ENCODE data around the gene ZNF549. TPM values are rescaled to one million over a fixed set of nuclear protein-coding genes. Genes with fewer than 3 reads are reported as not detected.
"Not testable (repeated sequence)": the region's sequence is repeated elsewhere in the genome, so short reads cannot be mapped to it uniquely, and the experiment has no call there.

The ZNF549 gene
- total and polyA plus RNA-seq, 2 donors (not counting 1 experiment from before 2014, with no cell fraction given): 5.4 to 23.0 TPM

DNA sequence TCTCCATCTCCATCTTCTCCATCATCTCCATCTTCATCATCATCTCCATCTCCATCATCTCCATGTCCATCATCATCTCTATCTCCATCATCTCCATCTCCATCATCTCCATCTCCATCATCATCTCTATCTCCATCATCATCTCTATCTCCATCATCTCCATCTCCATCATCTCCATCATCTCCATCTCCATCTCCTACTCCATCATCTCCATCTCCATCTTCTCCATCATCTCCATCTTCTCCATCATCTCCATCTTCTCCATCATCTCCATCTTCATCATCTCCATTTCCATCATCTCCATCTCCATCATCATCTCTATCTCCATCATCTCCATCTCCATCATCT lies 27.9 kb upstream of the ZNF549 start:
- Mint-ChIP-seq H3K4me3 (peak overlapping the region; percentile 74), H3K9me3 (ENCODE audit: insufficient read depth) (peaks cover 10% of the 10 kb centered on the region), H3K27ac (peak overlapping the region; percentile 87), H3K4me1 (peaks cover 24% of the 10 kb centered on the region)
- Histone ChIP-seq H3K4me3 (ENCODE audit: control extremely low read depth in 1 of 5, extremely low read depth in 1 of 5, insufficient read depth in 1 of 5, low read depth in 2 of 5, low read length in 4 of 5) (peak overlapping the region in 2 of 5 experiments; percentile 62 to 65), H2AFZ (ENCODE audit: insufficient read depth, low read depth, low read length, poor library complexity, severe bottlenecking) (peak overlapping the region; percentile 76), H3K9me3 (ENCODE audit: control extremely low read depth in 1 of 3, control insufficient read depth in 2 of 3, insufficient read depth in 1 of 3, low read length in 2 of 3) (peaks cover 3 to 34% (median 13%) of the 10 kb centered on the region in 3 donors), H3K79me2 (ENCODE audit: control insufficient read depth, insufficient read depth, low read length) (peaks cover 38% of the 10 kb centered on the region), H3K27ac (ENCODE audit: low read length in 2 of 2) (peak overlapping the region in 1 of 2 donors; percentile 83), H3K4me2 (replicated peaks; ENCODE audit: low read depth, low read length, poor library complexity, severe bottlenecking) (peak overlapping the region; percentile 65), H3K36me3 (replicated peaks in 1 of 2; ENCODE audit: control extremely low read depth in 1 of 2, control insufficient read depth in 1 of 2, extremely low read depth in 1 of 2, insufficient read depth in 2 of 2, low read length in 1 of 2) (peaks cover 4 to 14% of the 10 kb centered on the region in 2 experiments), H3K9ac (ENCODE audit: low read length) (peak overlapping the region; percentile 76)
- H3K27me3 Mint-ChIP-seq; H3K27me3 ChIP-seq (replicated peaks in 1 of 4; ENCODE audit: control extremely low read depth in 1 of 4, control insufficient read depth in 3 of 4, insufficient read depth in 4 of 4, low read length in 3 of 4); H3K4me1 ChIP-seq (ENCODE audit: control insufficient read depth in 2 of 2, insufficient read depth in 2 of 2, low read length in 2 of 2); CTCF ChIA-PET; ATAC-seq (ENCODE audit: low read depth); H4K20me1 ChIP-seq (ENCODE audit: control insufficient read depth, insufficient read depth, low read length, poor library complexity, severe bottlenecking): not testable (repeated sequence)
- TF ChIP-seq, protein P1, sequence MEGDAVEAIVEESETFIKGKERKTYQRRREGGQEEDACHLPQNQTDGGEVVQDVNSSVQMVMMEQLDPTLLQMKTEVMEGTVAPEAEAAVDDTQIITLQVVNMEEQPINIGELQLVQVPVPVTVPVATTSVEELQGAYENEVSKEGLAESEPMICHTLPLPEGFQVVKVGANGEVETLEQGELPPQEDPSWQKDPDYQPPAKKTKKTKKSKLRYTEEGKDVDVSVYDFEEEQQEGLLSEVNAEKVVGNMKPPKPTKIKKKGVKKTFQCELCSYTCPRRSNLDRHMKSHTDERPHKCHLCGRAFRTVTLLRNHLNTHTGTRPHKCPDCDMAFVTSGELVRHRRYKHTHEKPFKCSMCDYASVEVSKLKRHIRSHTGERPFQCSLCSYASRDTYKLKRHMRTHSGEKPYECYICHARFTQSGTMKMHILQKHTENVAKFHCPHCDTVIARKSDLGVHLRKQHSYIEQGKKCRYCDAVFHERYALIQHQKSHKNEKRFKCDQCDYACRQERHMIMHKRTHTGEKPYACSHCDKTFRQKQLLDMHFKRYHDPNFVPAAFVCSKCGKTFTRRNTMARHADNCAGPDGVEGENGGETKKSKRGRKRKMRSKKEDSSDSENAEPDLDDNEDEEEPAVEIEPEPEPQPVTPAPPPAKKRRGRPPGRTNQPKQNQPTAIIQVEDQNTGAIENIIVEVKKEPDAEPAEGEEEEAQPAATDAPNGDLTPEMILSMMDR (IDR thresholded peaks at IDR 0.05): peak; percentile 38
- POLR2A ChIA-PET: interaction anchor here (0.7 to 1.0 kb wide), 2 partner anchors 28 to 67 kb away, joined by 4 read pairs; partner anchors contain the start of gene ZNF549
- intact Hi-C loops (cut with micrococcal nuclease): loop anchor here (1.0 kb wide), 6 partner anchors 12 to 134 kb away; partner anchors contain the start of genes ZNF211, ZNF419, ZNF549 and ZNF749
- peak; percentile 49 for DNase-seq

GRCh38 chr19:57499680-57500395 lies 27.3 kb upstream of the ZNF549 start, which contains the start of gene ZNF773:
Gene ZNF773 (plus strand): TSS chr19:57499938. CDS start chr19:57500081, 143 bp downstream.
- under 1% methylated on average over 49 of the region's 69 CpGs for WGBS (ENCODE audit: insufficient coverage)
- Histone ChIP-seq H3K4me2 (replicated peaks; ENCODE audit: low read depth, low read length, poor library complexity, severe bottlenecking) (peak within 1 kb of the TSS; percentile 72), H3K9me3 (ENCODE audit: control extremely low read depth in 1 of 3, control insufficient read depth in 2 of 3, insufficient read depth in 1 of 3, low read length in 2 of 3) (peaks cover 3 to 32% (median 13%) of the 10 kb centered on the region in 3 donors), H3K4me3 (ENCODE audit: control extremely low read depth in 1 of 5, extremely low read depth in 1 of 5, insufficient read depth in 1 of 5, low read depth in 2 of 5, low read length in 4 of 5) (peak within 1 kb of the TSS; percentile 3 to 70 (median 65)), H3K79me2 (ENCODE audit: control insufficient read depth, insufficient read depth, low read length) (peaks cover 40% of the 10 kb centered on the region), H3K36me3 (replicated peaks in 1 of 2; ENCODE audit: control extremely low read depth in 1 of 2, control insufficient read depth in 1 of 2, extremely low read depth in 1 of 2, insufficient read depth in 2 of 2, low read length in 1 of 2) (peaks cover 4 to 14% of the 10 kb centered on the region in 2 experiments), H3K27ac (ENCODE audit: low read length in 2 of 2) (peak within 1 kb of the TSS; percentile 75 to 83), H2AFZ (ENCODE audit: insufficient read depth, low read depth, low read length, poor library complexity, severe bottlenecking) (peak within 1 kb of the TSS; percentile 76), H3K9ac (ENCODE audit: low read length) (peak within 1 kb of the TSS; percentile 76)
- intact Hi-C loops (cut with micrococcal nuclease): loop anchor here (1.0 kb wide), 6 partner anchors 13 to 133 kb away; partner anchors contain the start of genes ZNF211, ZNF419, ZNF549 and ZNF749
- CTCF ChIA-PET; H3K27me3 Mint-ChIP-seq; H3K27me3 ChIP-seq (replicated peaks in 1 of 4; ENCODE audit: control extremely low read depth in 1 of 4, control insufficient read depth in 3 of 4, insufficient read depth in 4 of 4, low read length in 3 of 4); H4K20me1 ChIP-seq (ENCODE audit: control insufficient read depth, insufficient read depth, low read length, poor library complexity, severe bottlenecking); H3K4me1 ChIP-seq (ENCODE audit: control insufficient read depth in 2 of 2, insufficient read depth in 2 of 2, low read length in 2 of 2): not testable (repeated sequence)
- Mint-ChIP-seq H3K4me3 (peak within 1 kb of the TSS; percentile 87), H3K27ac (peak within 1 kb of the TSS; percentile 87), H3K4me1 (peaks cover 24% of the 10 kb centered on the region), H3K9me3 (ENCODE audit: insufficient read depth) (peaks cover 10% of the 10 kb centered on the region)
- TF ChIP-seq, protein P1 (IDR thresholded peaks at IDR 0.05): peak; percentile 31
- POLR2A ChIA-PET: interaction anchor here (1.0 kb wide), 1 partner anchor 28 kb away, joined by 4 read pairs; the partner anchor contains the start of gene ZNF549
- ATAC-seq (ENCODE audit: low read depth): peak; percentile 100
- DNase-seq: peak; percentile 97

DNA sequence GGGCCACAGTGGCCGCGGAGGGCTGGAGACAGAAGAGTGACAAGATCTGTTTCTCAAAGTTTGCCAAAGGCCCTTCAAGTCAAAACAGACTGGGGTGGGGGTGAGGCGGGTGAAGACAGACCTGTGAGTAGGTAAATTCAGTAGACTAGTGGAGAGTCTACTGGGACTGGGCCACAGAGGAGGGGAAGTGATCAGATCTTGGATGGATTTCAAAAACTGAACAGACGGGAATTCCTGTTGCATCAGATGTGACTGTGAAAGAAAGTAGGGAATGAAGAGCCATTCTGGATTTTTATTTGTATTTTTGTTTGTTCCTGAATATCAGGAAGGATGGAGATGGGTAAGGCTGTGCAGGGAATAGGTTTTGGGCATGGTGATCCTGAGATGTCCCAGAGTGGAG lies 26.8 kb upstream of the ZNF549 start:
- peaks cover 10% of the 10 kb centered on the region for H3K9me3 Mint-ChIP-seq (ENCODE audit: insufficient read depth)

More for the DNA sequence above, 26.8 kb upstream of the ZNF549 start:
- peak overlapping the region in 4 of 5 experiments; percentile 3 to 70 (median 44) for H3K4me3 ChIP-seq (ENCODE audit: control extremely low read depth in 1 of 5, extremely low read depth in 1 of 5, insufficient read depth in 1 of 5, low read depth in 2 of 5, low read length in 4 of 5)
- peaks cover 40% of the 10 kb centered on the region for H3K79me2 ChIP-seq (ENCODE audit: control insufficient read depth, insufficient read depth, low read length)
- Mint-ChIP-seq H3K4me1 (peaks cover 24% of the 10 kb centered on the region), H3K27ac (peak overlapping the region; percentile 64), H3K4me3 (peak overlapping the region; percentile 87)
- H3K9me3 ChIP-seq (ENCODE audit: control extremely low read depth in 1 of 3, control insufficient read depth in 2 of 3, insufficient read depth in 1 of 3, low read length in 2 of 3): peaks cover 3 to 29% (median 13%) of the 10 kb centered on the region in 3 donors
- intact Hi-C loops (cut with micrococcal nuclease); H3K4me1 ChIP-seq (ENCODE audit: control insufficient read depth in 2 of 2, insufficient read depth in 2 of 2, low read length in 2 of 2); ATAC-seq (ENCODE audit: low read depth); H3K27me3 ChIP-seq (replicated peaks in 1 of 4; ENCODE audit: control extremely low read depth in 1 of 4, control insufficient read depth in 3 of 4, insufficient read depth in 4 of 4, low read length in 3 of 4); DNase-seq; H3K27me3 Mint-ChIP-seq; CTCF ChIA-PET; H4K20me1 ChIP-seq (ENCODE audit: control insufficient read depth, insufficient read depth, low read length, poor library complexity, severe bottlenecking); H3K27ac ChIP-seq (ENCODE audit: low read length in 2 of 2); H2AFZ ChIP-seq (ENCODE audit: insufficient read depth, low read depth, low read length, poor library complexity, severe bottlenecking): not testable (repeated sequence)
- POLR2A ChIA-PET: interaction anchor here (0.7 to 1.0 kb wide), 2 partner anchors 27 to 863 kb away, joined by 3 to 4 read pairs; partner anchors contain the start of gene ZNF549
- peak overlapping the region; percentile 76 for H3K9ac ChIP-seq (ENCODE audit: low read length)
- 0% methylated on average over 1 of the region's 4 CpGs for WGBS (ENCODE audit: insufficient coverage)
- peak overlapping the region; percentile 72 for H3K4me2 ChIP-seq (replicated peaks; ENCODE audit: low read depth, low read length, poor library complexity, severe bottlenecking)
- H3K36me3 ChIP-seq (replicated peaks in 1 of 2; ENCODE audit: control extremely low read depth in 1 of 2, control insufficient read depth in 1 of 2, extremely low read depth in 1 of 2, insufficient read depth in 2 of 2, low read length in 1 of 2): peaks cover 6 to 20% of the 10 kb centered on the region in 2 experiments
